HG03439 (cell line): ENCODE data around the gene SNTB2.
"Not testable (repeated sequence)": the region's sequence is repeated elsewhere in the genome, so short reads cannot be mapped to it uniquely, and the experiment has no call there.

Source experiments
- ATAC-seq: cut with Tn5 transposase; IDR thresholded peaks from one replicate; pipeline ENCODE4 v1.9.1; 2021; ENCODE audit warnings: mild to moderate bottlenecking, moderate library complexity; ENCODE audit not compliant: unreplicated experiment

Gene SNTB2

GRCh38 chr16:69186642-69187445, at the start of gene SNTB2:
TSS of gene SNTB2 (plus strand) at chr16:69187164. CDS start at chr16:69187167, 3 bp downstream.
- ATAC-seq: peak; percentile 82

GRCh38 chr16:69138608-69139007, 48.4 kb upstream of the SNTB2 start:
- no peak for ATAC-seq

- not testable (repeated sequence) for ATAC-seq
These were observed 47.5 kb upstream of the SNTB2 start for GRCh38 chr16:69139464-69139863.

GRCh38 chr16:69141014-69141413, 46.0 kb upstream of the SNTB2 start:
- no peak for ATAC-seq

- ATAC-seq: no peak
These were observed 45.0 kb upstream of the SNTB2 start for GRCh38 chr16:69141936-69142335.

GRCh38 chr16:69143116-69143515, 43.8 kb upstream of the SNTB2 start:
- ATAC-seq: no peak

- ATAC-seq: no peak
These were observed 41.3 kb upstream of the SNTB2 start for GRCh38 chr16:69145658-69146057.

GRCh38 chr16:69149621-69150020, 37.3 kb upstream of the SNTB2 start:
- ATAC-seq: not testable (repeated sequence)

- ATAC-seq: no peak
These were observed 36.7 kb upstream of the SNTB2 start for GRCh38 chr16:69150146-69150865.

- ATAC-seq: no peak
These were observed 29.8 kb upstream of the SNTB2 start for GRCh38 chr16:69157196-69157595.

GRCh38 chr16:69160192-69160591, 26.8 kb upstream of the SNTB2 start:
- ATAC-seq: no peak

GRCh38 chr16:69165584-69165983, 21.4 kb upstream of the SNTB2 start:
- no peak for ATAC-seq

- no peak for ATAC-seq
These were observed 20.6 kb upstream of the SNTB2 start for GRCh38 chr16:69166221-69166833.

GRCh38 chr16:69166946-69167930, 19.7 kb upstream of the SNTB2 start:
- ATAC-seq: no peak

- ATAC-seq: no peak
These were observed 17.9 kb upstream of the SNTB2 start for GRCh38 chr16:69169051-69169450.

GRCh38 chr16:69169607-69170352, 17.2 kb upstream of the SNTB2 start:
- no peak for ATAC-seq

GRCh38 chr16:69171325-69172084, 15.5 kb upstream of the SNTB2 start:
- no peak for ATAC-seq

GRCh38 chr16:69176033-69176800, 10.7 kb upstream of the SNTB2 start:
- no peak for ATAC-seq
